ENCODE measurements around the gene KRT20.

KRT20 gene

GRCh38 chr17:40916366-40916765, 31.3 kb upstream of the KRT20 start:
- no peak overlapping the region for H3K4me3 ChIP-seq (ENCODE audit: low read depth, low read length)
- DNase-seq (ENCODE audit: low read depth) = no peak
- TF ChIP-seq CTCF (IDR thresholded peaks at IDR 0.05; ENCODE audit: low read depth, low read length, missing control alignments) = no peak

- H3K4me3 ChIP-seq (ENCODE audit: low read depth, low read length) = no peak overlapping the region
- no peak for DNase-seq (ENCODE audit: low read depth)
- TF ChIP-seq CTCF (IDR thresholded peaks at IDR 0.05; ENCODE audit: low read depth, low read length, missing control alignments) = no peak
Observed at GRCh38 chr17:40915721-40916256, 30.7 kb upstream of the KRT20 start.

GRCh38 chr17:40915199-40915661, 30.2 kb upstream of the KRT20 start:
- no peak for TF ChIP-seq CTCF (IDR thresholded peaks at IDR 0.05; ENCODE audit: low read depth, low read length, missing control alignments)
- no peak overlapping the region for H3K4me3 ChIP-seq (ENCODE audit: low read depth, low read length)
- DNase-seq (ENCODE audit: low read depth) = no peak

GRCh38 chr17:40914075-40914855, 29.2 kb upstream of the KRT20 start:
- no peak for TF ChIP-seq CTCF (IDR thresholded peaks at IDR 0.05; ENCODE audit: low read depth, low read length, missing control alignments)

GRCh38 chr17:40912486-40913210, 27.6 kb upstream of the KRT20 start:
- TF ChIP-seq CTCF (IDR thresholded peaks at IDR 0.05; ENCODE audit: low read depth, low read length, missing control alignments) = no peak
- no peak for DNase-seq (ENCODE audit: low read depth)

More at GRCh38 chr17:40914075-40914855, 29.2 kb upstream of the KRT20 start:
- no peak overlapping the region for H3K4me3 ChIP-seq (ENCODE audit: low read depth, low read length)
- no peak for DNase-seq (ENCODE audit: low read depth)

GRCh38 chr17:40910441-40910841, 25.4 kb upstream of the KRT20 start:
- H3K4me3 ChIP-seq (ENCODE audit: low read depth, low read length) = no peak overlapping the region
- no peak for TF ChIP-seq CTCF (IDR thresholded peaks at IDR 0.05; ENCODE audit: low read depth, low read length, missing control alignments)
- DNase-seq (ENCODE audit: low read depth) = no peak

More at GRCh38 chr17:40912486-40913210, 27.6 kb upstream of the KRT20 start:
- H3K4me3 ChIP-seq (ENCODE audit: low read depth, low read length) = no peak overlapping the region
